CD4-positive, alpha-beta T cell treated with Interferon alpha-2 for 1 hour (primary cell): ENCODE measurements around the gene LARGE1.

ENCODE experiments used
- DNase-seq, 2 donors: peaks; one replicate each; pipeline ENCODE4 v3.0.0-alpha.2; 2020 to 2022

Gene LARGE1

GRCh38 chr22:33707581-33707980, 212.7 kb downstream of the LARGE1 start:
- no peak for DNase-seq

- no peak for DNase-seq
These were observed 214.2 kb downstream of the LARGE1 start for GRCh38 chr22:33706100-33706499.

GRCh38 chr22:33699176-33699575, 221.1 kb downstream of the LARGE1 start:
- no peak for DNase-seq

- no peak for DNase-seq
These were observed 222.6 kb downstream of the LARGE1 start for GRCh38 chr22:33697640-33698039.

DNA sequence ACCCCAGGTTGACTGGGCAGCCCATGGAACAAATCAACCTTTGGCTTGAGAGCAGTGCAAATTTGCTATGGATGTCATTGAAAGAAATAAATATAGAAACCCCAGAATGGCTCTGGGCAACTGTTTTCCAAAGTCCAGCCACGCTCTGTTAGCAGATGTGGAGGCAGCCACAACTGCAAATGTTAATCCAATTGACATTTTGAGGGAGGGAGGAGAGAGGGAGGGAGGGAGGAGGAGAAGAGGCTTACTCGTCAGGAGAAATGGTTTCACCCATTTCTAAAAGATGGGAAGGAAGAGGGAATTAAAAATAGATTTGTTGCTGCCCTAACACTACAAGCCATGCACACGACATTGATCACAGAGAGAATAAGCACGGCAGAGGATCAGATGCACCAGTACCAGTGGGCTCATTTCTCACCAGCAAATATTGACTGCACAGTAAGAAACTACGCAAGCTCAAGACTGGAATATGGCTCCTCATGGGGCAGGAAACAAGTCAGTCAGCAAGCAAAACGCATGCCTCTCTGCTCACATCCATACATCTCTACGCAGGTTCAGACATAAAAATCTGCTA, 229.1 kb downstream of the LARGE1 start:
- no peak for DNase-seq

- no peak for DNase-seq
These were observed 231.4 kb downstream of the LARGE1 start for GRCh38 chr22:33688903-33689302.

GRCh38 chr22:33687464-33687863, 232.8 kb downstream of the LARGE1 start:
- no peak for DNase-seq

DNA sequence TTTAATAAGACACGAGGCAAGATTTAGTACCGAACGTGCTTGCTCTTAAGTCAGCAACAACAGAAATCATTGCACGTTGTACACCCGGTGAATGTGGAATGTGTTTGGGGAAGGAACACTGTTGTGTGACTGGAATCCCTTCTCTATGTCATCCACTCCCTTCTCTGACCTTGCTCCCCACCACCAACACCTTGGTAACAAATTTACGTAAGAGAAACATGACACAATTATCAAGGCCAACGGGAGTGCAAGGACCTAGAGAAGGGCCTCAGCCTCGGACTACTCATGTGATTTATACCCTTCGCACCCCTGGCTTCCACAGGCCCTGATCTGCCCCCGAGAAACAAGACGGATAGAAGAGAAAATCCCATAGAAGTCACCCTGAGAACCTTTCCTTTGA, 236.2 kb downstream of the LARGE1 start:
- DNase-seq, result no peak

DNA sequence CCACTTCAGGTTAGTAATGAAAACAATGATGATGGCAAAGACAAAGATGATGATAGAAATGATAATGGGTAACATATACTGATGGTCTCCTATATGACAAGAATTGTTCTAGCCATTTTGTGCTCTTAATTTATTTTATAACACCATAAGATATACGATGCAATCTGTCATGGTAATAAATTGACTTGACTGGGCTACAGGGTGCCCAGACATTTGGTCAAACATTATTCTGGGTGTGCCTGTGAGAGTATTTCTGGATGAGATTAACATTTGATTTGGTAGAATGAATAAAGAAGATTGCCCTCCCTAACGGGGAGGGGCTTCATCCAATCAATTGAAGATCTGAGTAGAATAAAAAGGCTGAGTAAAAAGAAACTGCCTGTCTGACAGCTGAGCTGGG, 237.3 kb downstream of the LARGE1 start:
- no peak for DNase-seq

- no peak for DNase-seq
These were observed 239.6 kb downstream of the LARGE1 start for GRCh38 chr22:33680632-33681031.

DNA sequence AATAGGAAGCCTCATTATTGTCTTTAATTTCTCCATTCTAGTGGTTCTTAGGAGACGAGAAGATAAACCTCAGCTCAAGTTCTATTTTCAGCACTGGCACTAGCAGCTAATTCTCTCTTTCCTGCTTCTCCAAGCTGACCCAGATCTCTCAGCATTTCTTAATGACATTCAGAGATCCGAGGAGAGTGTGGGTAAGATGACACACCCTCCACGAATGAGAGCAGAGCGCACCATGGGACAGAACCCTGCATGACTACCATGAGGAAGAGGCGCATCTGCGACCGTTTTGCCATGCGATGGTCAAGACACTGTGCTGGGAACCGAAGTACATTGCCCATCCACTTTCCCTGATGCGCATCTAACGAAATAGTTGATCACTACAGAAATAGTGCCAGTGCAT, 241.8 kb downstream of the LARGE1 start:
- no peak for DNase-seq

DNA sequence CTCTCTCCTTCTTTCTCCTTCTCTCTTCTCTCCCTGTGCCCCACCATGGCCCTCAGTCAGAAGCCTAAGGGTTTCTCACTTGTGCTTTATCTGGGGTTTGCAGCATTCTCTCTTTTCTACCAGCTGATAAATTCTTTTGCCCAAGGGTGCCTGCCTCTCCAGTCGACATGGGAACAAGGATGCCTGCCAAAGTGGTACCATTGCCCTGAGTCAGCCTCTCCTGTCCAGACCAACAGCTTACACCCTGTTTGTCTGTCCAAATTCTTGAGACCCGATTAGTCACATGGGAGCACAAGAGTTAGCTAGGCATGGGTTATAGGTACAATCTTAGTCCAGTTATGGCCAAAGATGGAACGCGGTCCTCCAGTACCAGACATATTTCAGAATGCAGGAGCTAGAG, 242.7 kb downstream of the LARGE1 start:
- DNase-seq, result no peak

DNA sequence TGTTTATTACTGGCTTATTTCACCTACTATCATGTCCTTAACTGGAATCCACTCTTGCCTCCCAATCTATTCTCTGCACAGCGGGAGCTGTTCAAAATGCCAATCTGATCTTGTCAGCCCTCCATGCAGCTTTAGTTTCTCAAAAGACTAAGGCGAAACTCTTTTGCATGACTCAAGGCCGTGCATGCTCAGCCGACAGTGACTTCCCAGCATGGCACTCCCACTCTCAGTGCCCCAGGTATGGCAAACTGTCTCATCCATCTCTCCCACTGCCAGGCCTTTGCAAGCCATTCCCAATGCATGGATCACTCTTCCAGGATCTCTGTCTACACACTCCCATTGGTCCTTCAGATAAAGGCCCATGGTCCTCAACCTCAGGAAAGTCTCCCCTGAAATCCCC, 245.9 kb downstream of the LARGE1 start:
- no peak for DNase-seq

GRCh38 chr22:33669746-33670145, 250.5 kb downstream of the LARGE1 start:
- no peak for DNase-seq

- no peak for DNase-seq
These were observed 253.2 kb downstream of the LARGE1 start for GRCh38 chr22:33666961-33667619.

- no peak for DNase-seq
These were observed 253.9 kb downstream of the LARGE1 start for GRCh38 chr22:33666279-33666960.

DNA sequence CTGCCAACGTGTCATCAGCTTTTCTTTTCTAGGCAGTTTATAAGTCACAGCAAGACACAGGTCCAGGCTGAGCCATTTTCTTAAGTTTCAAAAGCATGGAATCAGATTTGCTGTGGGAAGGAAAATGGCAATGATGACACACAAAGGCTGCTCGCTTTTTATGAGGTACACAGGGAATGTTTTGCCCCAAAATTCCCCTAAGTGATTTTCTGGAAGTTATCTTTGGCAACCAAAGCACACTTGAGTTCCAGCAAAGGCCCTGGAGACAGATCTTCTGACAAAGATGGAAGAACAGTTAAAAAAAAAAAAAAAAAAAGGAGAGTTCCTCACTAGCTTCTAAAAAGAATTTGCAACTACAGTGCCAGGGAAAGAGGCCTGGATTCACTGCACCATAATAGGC, 260.8 kb downstream of the LARGE1 start:
- no peak for DNase-seq

GRCh38 chr22:33658775-33659174, 261.5 kb downstream of the LARGE1 start:
- no peak for DNase-seq

- DNase-seq, result no peak
These were observed 262.6 kb downstream of the LARGE1 start for GRCh38 chr22:33657670-33658069.

DNA sequence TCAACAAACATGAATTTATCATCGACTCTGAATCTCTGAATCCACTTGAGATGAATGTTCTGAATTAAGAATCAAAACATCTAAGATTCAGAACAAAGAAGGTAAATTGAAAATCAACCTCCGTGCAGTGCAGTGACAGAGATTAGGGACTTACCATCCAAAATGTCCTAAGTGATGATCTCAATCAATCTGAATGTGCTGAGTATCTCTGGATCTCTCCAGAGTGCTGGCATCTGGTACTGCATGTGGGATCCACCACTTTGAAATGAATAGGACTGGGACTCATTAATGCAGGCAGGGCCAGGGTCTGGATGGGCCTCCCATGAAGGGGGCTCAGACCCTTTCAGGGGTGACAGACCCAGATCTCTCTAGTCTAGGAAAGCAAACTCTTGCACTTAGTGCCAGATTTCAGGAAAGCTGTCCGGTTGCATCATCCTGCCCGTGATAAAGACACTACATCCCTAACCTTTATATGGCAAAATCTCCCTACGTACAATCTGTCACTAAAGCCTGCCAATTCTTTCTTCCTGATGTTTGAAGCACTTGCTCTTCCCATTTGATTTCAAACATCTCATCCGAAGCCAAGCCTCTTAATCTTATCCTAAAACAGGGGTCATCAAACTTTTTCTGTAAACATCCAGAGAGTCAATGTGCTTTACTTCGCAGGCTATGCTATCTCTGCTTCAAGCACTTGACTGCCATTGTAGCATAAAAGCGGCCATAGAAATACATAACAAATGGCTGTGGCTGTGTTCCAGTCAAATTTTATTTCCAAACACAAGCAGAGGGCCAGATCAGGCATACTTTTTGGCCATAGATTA, 263.3 kb downstream of the LARGE1 start:
- DNase-seq, result no peak

DNA sequence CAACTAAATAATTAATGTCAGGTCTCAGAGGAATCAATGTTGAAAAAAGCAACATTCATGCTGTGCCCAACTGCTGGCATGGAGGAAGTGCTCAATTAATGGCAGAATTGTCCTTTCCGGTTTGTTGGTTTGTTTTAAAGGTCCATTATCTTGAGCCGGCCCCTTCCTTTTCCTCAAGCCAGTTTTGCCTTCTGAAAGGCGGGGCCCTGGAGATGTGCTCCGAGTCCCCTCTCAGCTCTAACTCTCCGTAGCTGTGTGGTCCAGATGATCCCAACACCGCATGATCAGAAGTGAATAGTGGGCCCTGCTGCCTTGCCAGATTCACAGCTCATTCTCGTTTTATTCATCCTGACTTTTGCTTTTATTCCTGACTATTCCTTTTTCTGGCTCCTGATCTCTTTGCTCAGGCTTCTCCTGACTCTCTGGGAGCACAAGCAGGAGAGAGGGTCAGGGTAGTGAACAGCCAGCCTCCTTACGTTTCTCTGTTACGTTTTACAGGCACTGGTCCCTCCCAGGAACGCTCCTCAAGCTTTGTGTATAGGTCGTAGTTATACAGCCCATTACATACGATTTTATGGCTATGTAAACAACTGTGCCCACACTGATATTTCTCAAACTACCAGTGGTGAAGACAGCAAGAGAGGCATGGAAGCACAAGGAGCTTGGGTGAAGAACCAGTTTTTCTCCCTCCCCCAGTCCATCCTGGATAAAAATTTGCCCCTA, 265.9 kb downstream of the LARGE1 start:
- DNase-seq, result no peak

DNA sequence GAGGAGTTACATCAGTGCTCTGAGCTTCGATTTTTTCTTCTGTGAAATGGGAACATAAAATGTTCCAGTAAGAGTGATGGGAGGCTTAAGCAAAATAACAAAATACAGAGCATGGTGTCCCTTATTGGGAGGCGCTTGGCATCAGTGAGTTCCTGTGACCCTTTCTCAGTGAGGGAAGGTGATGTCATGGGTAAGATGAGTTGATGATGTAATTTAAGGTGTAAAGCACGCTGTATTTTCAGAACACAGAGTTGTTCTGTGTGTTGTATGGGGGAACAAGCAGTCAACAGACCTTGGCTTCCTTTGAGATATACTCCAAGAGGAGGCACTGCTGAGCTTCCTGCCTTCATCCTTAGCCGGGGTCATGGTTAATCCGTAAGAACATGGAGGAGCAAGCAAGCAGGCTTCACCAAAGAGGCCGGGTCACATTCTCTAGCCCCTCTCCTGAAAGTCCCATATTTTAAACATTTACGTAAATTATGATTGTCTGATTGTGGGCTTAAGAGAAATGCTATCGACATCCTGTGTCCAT, 266.7 kb downstream of the LARGE1 start:
- no peak for DNase-seq

DNA sequence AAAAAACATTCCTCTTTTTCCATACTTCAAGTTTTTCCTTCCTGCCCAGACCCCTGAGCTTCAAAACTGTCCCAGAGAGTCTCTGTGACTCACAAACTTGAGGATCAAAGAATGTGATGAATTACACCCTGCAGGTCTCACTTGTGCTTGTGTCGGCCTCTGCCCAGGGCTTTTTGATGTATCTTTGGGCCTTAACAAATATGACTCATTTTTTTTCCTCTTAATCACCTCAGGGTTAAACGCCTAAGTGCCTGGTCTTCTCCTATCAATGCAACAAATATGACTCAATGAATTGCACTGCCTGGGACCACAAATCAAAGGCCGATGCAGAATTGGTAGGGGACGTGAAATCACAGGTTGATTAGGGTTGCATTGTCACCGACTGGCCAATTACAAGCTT, 267.7 kb downstream of the LARGE1 start:
- no peak for DNase-seq
